D721Med (cell line): ENCODE measurements around the gene RMRP.

Experiments
- DNase-seq: peaks from one replicate; pipeline ENCODE4 v3.0.0; 2011; ENCODE audit warnings: low spot score; ENCODE audit not compliant: insufficient read length
- FAIRE-seq: peaks from 2 replicates; lab custom pipeline; 2011; peaks lifted over from hg19 to GRCh38; lab: Jason Lieb, UNC
- TF ChIP-seq, protein P1 (sequence below): IDR thresholded peaks from 2 replicates; pipeline ENCODE4 v1.5.1; 2012; ENCODE audit warnings: mild to moderate bottlenecking, control low read depth; ENCODE audit not compliant: insufficient read depth; ENCODE audit errors: missing control alignments

The RMRP gene

DNA sequence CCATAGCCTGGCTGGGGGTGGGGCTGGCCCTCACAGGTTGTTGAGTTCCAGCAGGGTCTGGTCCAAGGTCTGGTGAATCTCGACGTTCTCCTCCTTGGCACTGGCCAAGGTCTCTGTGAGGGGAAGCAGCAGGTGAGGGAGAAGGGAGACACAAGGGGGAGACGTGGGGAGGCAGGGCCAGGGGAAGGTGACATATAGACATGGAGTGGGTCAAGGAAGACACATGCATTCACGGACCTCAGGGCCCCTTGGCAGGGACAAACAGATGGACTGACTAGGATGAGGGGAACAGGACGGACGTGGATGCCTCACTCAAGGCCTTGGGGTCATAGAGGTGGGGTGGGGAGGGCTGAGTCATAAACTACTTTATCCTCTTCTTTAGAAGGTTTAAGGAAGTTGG, 24.2 kb upstream of the RMRP start:
- no peak for DNase-seq
- no peak for FAIRE-seq
- TF ChIP-seq, protein P1, sequence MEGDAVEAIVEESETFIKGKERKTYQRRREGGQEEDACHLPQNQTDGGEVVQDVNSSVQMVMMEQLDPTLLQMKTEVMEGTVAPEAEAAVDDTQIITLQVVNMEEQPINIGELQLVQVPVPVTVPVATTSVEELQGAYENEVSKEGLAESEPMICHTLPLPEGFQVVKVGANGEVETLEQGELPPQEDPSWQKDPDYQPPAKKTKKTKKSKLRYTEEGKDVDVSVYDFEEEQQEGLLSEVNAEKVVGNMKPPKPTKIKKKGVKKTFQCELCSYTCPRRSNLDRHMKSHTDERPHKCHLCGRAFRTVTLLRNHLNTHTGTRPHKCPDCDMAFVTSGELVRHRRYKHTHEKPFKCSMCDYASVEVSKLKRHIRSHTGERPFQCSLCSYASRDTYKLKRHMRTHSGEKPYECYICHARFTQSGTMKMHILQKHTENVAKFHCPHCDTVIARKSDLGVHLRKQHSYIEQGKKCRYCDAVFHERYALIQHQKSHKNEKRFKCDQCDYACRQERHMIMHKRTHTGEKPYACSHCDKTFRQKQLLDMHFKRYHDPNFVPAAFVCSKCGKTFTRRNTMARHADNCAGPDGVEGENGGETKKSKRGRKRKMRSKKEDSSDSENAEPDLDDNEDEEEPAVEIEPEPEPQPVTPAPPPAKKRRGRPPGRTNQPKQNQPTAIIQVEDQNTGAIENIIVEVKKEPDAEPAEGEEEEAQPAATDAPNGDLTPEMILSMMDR = no peak

DNA sequence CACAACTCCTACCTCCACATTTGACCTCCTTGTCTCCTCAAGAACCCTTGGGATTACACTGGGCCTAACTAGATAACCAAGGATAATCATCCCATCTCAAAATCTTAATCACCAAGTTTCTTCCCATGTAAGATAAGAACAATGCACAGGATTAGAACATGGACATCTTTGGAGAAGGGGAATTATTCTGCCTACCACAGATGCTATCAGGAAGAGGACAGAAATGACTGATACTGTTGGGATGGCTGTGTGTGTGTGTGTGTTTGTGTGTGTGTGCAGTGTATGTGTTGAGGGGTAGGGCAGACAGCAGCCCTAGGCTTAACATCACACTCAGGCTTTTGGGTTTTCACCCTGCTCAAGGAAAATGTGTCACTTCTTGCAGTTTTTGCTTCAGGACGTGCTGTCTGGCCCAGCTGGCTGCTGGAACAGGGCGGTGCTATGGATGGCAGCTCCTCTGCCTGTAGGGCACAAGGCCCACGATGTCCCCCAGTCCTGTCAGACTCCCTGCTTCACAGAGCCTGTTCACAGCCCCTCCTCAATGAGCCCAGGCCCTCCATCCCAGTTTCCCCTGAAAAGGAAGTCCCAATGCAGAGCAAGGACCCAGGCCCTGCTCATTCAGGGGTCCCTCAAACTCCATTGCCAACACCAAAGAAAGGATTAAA, 23.7 kb upstream of the RMRP start:
- no peak for FAIRE-seq

DNA sequence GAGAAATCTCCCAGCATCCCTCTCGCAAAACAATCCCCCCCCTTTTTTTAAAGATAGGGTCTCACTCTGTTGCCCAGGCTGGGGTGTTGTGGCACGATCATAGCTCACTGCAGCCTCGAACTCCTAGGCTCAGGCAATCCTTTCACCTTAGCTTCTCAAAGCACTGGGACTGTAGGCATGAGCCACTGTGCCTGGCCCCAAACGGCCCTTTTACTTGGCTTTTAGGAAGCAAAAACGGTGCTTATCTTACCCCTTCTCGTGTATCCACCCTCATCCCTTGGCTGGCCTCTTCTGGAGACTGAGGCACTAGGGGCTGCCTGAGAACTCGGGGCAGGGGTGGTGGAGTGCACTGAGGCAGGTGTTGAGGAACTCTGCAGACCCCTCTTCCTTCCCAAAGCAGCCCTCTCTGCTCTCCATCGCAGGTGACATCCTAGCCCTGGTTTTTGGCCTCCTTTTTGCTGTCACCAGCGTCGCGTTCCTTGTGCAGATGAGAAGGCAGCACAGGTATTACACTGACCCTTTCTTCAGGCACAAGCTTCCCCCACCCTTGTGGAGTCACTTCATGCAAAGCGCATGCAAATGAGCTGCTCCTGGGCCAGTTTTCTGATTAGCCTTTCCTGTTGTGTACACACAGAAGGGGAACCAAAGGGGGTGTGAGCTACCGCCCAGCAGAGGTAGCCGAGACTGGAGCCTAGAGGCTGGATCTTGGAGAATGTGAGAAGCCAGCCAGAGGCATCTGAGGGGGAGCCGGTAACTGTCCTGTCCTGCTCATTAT, 22.7 kb upstream of the RMRP start:
- FAIRE-seq (no peak), DNase-seq (no peak)
- TF ChIP-seq, protein P1 = no peak

More for the DNA sequence above, 23.7 kb upstream of the RMRP start:
- no peak for DNase-seq
- TF ChIP-seq, protein P1 = no peak

DNA sequence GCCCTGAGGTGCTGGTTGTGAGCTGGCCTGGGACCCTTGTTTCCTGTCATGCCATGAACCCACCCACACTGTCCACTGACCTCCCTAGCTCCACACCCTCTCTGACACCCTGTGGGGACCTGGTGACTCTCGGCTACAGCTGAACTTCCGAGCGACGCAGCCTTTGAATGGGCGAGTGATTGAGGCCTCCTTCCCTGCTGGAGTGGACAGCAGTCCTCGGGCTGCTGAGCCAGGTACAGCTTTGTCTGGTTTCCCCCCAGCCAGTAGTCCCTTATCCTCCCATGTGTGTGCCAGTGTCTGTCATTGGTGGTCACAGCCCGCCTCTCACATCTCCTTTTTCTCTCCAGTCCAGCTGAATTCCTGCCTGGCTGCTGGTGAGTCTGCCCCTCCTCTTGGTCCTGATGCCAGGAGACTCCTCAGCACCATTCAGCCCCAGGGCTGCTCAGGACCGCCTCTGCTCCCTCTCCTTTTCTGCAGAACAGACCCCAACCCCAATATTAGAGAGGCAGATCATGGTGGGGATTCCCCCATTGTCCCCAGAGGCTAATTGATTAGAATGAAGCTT, 22.0 kb upstream of the RMRP start:
- TF ChIP-seq, protein P1 = no peak
- no peak for DNase-seq
- no peak for FAIRE-seq

DNA sequence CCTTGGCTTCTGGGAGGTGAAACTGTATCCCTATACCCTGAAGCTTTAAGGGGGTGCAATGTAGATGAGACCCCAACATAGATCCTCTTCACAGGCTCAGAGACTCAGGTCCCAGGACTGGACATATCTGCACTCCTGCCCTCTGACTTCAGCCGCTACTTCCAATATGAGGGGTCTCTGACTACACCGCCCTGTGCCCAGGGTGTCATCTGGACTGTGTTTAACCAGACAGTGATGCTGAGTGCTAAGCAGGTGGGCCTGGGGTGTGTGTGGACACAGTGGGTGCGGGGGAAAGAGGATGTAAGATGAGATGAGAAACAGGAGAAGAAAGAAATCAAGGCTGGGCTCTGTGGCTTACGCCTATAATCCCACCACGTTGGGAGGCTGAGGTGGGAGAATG, 21.3 kb upstream of the RMRP start:
- TF ChIP-seq, protein P1 = no peak
- DNase-seq = no peak
- FAIRE-seq = no peak

DNA sequence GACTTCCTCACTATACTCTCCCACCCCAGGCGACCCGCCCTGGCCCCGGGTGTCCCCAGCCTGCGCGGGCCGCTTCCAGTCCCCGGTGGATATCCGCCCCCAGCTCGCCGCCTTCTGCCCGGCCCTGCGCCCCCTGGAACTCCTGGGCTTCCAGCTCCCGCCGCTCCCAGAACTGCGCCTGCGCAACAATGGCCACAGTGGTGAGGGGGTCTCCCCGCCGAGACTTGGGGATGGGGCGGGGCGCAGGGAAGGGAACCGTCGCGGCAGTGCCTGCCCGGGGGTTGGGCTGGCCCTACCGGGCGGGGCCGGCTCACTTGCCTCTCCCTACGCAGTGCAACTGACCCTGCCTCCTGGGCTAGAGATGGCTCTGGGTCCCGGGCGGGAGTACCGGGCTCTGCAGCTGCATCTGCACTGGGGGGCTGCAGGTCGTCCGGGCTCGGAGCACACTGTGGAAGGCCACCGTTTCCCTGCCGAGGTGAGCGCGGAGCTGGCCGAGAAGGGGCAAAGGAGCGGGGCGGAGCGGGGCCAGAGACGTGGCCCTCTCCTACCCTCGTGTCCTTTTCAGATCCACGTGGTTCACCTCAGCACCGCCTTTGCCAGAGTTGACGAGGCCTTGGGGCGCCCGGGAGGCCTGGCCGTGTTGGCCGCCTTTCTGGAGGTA, 18.0 kb upstream of the RMRP start:
- DNase-seq (no peak), FAIRE-seq (no peak)
- TF ChIP-seq, protein P1 = no peak
